ENCODE results near the gene GPD1.

Gene GPD1

GRCh38 chr12:50103351-50103750 lies 457 bp upstream of the GPD1 start:
- Histone ChIP-seq H3K4me3 (ENCODE audit: low read depth, low read length) (no peak overlapping the region), H3K27ac (no peak overlapping the region), H3K9me3 (ENCODE audit: severe bottlenecking) (no peaks in the 10 kb centered on the region), H3K27me3 (ENCODE audit: insufficient read depth, low read depth, severe bottlenecking) (no peaks in the 10 kb centered on the region), H3K36me3 (peaks cover 26% of the 10 kb centered on the region)
- no peak for DNase-seq
- TF ChIP-seq, protein P1, sequence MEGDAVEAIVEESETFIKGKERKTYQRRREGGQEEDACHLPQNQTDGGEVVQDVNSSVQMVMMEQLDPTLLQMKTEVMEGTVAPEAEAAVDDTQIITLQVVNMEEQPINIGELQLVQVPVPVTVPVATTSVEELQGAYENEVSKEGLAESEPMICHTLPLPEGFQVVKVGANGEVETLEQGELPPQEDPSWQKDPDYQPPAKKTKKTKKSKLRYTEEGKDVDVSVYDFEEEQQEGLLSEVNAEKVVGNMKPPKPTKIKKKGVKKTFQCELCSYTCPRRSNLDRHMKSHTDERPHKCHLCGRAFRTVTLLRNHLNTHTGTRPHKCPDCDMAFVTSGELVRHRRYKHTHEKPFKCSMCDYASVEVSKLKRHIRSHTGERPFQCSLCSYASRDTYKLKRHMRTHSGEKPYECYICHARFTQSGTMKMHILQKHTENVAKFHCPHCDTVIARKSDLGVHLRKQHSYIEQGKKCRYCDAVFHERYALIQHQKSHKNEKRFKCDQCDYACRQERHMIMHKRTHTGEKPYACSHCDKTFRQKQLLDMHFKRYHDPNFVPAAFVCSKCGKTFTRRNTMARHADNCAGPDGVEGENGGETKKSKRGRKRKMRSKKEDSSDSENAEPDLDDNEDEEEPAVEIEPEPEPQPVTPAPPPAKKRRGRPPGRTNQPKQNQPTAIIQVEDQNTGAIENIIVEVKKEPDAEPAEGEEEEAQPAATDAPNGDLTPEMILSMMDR (IDR thresholded peaks at IDR 0.05; ENCODE audit: low read depth, low read length): no peak

DNA sequence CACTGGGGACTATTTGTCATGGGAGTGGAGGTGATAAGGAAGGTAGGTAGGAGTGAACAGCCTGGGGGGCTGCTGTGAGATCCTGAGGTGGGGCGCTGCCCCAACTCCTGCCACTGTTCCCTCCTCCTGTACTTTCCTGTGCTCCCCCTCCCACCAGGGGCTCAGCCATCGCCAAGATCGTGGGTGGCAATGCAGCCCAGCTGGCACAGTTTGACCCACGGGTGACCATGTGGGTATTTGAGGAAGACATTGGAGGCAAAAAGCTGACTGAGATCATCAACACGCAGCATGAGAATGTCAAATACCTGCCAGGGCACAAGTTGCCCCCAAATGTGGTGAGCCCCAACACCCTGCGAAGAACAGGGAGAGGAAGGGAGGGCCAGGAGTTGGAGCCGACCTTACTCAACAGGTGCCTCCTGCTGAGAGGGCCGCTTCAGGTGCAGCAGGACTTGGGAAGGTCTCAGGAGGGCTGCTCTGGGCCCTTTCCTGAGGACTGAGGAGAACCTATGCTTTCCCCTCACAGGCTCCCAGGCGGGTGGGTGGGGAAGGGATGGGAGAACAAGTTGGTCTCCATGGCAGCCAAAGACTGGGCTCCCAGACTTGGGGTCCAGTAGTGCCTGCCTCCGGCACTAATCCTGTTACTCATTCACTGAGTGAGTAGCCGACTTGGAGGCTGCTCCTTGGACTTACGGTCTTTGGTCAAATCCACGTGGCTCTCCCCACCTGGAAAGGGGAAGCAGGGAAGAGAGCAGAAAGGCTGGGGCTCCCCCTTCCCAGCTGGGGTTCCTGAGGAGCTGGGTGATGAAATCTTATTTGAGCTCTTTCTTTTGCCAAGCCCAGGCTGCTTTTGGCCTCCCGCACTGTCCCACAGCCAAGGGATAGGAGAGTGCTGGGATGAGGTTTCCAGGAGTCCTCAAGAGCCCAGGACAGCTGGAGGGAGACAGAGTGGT lies 884 bp downstream of the GPD1 start:
- TF ChIP-seq, protein P1 (IDR thresholded peaks at IDR 0.05; ENCODE audit: low read depth, low read length): no peak
- H3K27me3 ChIP-seq (ENCODE audit: insufficient read depth, low read depth, severe bottlenecking): no peaks in the 10 kb centered on the region
- no peak overlapping the region for H3K27ac ChIP-seq
- no peak for DNase-seq
- peaks cover 12% of the 10 kb centered on the region for H3K36me3 ChIP-seq
- no peaks in the 10 kb centered on the region for H3K9me3 ChIP-seq (ENCODE audit: severe bottlenecking)
- no peak overlapping the region for H3K4me3 ChIP-seq (ENCODE audit: low read depth, low read length)

DNA sequence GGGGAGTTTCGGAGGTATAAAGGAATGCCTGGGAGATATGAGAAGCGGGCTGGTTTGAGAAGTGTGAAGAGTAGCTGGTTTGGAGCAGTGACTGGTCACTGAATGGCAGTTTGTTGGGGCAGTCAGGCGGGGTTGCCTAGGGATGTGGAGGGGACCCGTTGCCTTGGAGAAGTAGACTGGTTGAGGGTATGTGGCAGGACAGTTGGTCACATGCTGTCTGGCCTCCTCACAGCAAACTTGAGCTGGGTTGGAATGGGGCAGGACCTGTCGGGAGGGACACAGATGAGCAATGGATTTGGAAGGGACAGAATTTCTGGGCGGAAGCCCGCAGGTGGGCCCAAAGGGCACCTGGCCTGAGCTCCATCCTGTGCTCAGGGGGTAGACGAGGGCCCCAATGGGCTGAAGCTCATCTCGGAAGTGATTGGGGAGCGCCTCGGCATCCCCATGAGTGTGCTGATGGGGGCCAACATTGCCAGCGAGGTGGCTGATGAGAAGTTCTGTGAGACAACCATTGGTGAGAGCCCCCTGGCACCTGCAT lies 2.2 kb downstream of the GPD1 start:
- Histone ChIP-seq H3K4me3 (ENCODE audit: low read depth, low read length) (no peak overlapping the region), H3K27ac (no peak overlapping the region), H3K27me3 (ENCODE audit: insufficient read depth, low read depth, severe bottlenecking) (no peaks in the 10 kb centered on the region), H3K36me3 (peaks cover 9% of the 10 kb centered on the region), H3K9me3 (ENCODE audit: severe bottlenecking) (no peaks in the 10 kb centered on the region)
- TF ChIP-seq, protein P1 (IDR thresholded peaks at IDR 0.05; ENCODE audit: low read depth, low read length): no peak
- no peak for DNase-seq

DNA sequence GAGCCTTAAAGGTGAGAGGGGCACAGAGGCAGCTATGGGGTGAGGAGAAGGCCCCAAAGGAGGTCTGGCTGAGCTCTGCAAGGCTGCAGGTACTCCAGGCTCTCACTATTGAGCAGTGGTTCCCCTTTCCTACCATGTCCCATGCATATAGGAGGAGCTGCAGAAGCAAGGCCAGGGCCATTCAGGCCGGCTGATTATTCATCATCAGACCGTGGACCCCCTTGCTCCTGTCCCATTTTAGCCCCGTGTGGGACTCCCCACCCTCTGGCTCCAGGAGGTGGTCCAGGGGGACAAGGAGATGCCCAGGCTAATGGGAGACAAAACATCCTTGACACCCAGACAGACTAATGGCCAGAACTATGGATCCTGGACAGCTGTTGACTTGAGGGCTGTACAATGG lies 3.1 kb downstream of the GPD1 start:
- H3K27me3 ChIP-seq (ENCODE audit: insufficient read depth, low read depth, severe bottlenecking): no peaks in the 10 kb centered on the region
- H3K9me3 ChIP-seq (ENCODE audit: severe bottlenecking): no peaks in the 10 kb centered on the region
- no peak overlapping the region for H3K4me3 ChIP-seq (ENCODE audit: low read depth, low read length)
- peaks cover 4% of the 10 kb centered on the region for H3K36me3 ChIP-seq
- DNase-seq: no peak
- H3K27ac ChIP-seq: no peak overlapping the region
- TF ChIP-seq, protein P1 (IDR thresholded peaks at IDR 0.05; ENCODE audit: low read depth, low read length): no peak

DNA sequence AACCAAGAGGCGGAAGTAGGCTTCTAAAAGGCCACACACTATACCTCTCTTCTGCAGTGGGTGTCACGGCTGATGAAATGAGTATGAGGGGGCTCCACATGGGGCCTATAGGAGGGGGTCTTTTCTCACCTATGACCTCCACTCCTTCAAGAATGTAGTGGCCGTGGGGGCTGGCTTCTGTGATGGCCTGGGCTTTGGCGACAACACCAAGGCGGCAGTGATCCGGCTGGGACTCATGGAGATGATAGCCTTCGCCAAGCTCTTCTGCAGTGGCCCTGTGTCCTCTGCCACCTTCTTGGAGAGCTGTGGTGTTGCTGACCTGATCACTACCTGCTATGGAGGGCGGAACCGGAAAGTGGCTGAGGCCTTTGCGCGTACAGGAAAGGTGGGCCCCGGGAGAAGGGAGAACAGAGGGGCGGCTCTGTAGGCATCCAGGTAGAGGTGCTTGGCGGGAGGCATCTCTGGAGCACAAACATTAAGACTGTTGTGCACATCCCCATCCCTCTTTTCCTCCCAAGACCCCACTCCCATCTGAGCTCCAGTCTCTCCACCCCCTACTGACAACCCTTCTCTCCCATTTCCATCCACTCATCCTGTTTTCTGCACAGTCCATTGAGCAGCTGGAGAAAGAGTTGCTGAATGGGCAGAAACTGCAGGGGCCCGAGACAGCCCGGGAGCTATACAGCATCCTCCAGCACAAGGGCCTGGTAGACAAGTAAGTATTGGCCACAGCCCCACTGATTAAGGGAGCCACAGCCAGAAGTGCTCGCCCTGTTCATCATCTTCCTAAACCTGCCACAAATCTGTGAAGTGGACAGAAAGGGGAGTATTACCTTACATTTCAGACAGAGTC lies 3.8 kb downstream of the GPD1 start:
- Histone ChIP-seq H3K27ac (no peak overlapping the region), H3K36me3 (no peaks in the 10 kb centered on the region), H3K4me3 (ENCODE audit: low read depth, low read length) (no peak overlapping the region), H3K27me3 (ENCODE audit: insufficient read depth, low read depth, severe bottlenecking) (no peaks in the 10 kb centered on the region), H3K9me3 (ENCODE audit: severe bottlenecking) (no peaks in the 10 kb centered on the region)
- DNase-seq: no peak
- TF ChIP-seq, protein P1 (IDR thresholded peaks at IDR 0.05; ENCODE audit: low read depth, low read length): no peak

Measured in WERI-Rb-1 (cell line).